K562 (cell line): Measurements from ENCODE around the gene B4GALNT2. TPM values are rescaled to one million over a fixed set of nuclear protein-coding genes. Genes with fewer than 3 reads are reported as not detected.

Source experiments
- CAMTA2 ChIP-seq: fragments of 250-450 bp; sonication (Bioruptor Pico); conservative IDR thresholded peaks from 2 replicates; pipeline ENCODE4 v1.5.1; 2022
- CBFB ChIP-seq: sonication (generic); formaldehyde crosslinking; IDR thresholded peaks from 2 replicates; pipeline ENCODE4 v1.4.0; 2020; ENCODE audit warnings: mild to moderate bottlenecking, missing genetic modification reagents
- CSDE1 ChIP-seq, 2 experiments: fragments of 450-650 bp; IDR thresholded peaks; 2 replicates each; pipeline ENCODE4 v1.6.1; 2016; ENCODE audit warnings: mild to moderate bottlenecking in 1 of 2
- EWSR1 ChIP-seq: fragments of 450-650 bp; IDR thresholded peaks from 2 replicates; pipeline ENCODE4 v1.6.1; 2018; ENCODE audit warnings: borderline replicate concordance, mild to moderate bottlenecking, low read depth, moderate library complexity; ENCODE audit not compliant: partially characterized antibody
- FOS ChIP-seq: IDR thresholded peaks from 3 replicates; pipeline ENCODE4 v1.6.1; 2011; ENCODE audit not compliant: insufficient read length; ENCODE audit errors: extremely low read depth
- HIVEP1 ChIP-seq: fragments of 250-450 bp; sonication (Bioruptor Pico); IDR thresholded peaks from 2 replicates; pipeline ENCODE4 v1.4.0; 2020; ENCODE audit warnings: mild to moderate bottlenecking
- KDM5B ChIP-seq: fragments of 200-600 bp; sonication (generic); IDR thresholded peaks from 2 replicates; pipeline ENCODE4 v1.6.1; 2012; ENCODE audit warnings: low read depth, mild to moderate bottlenecking, moderate library complexity, low read length, control low read depth, inconsistent platforms; ENCODE audit not compliant: insufficient replicate concordance
- MAFF ChIP-seq: IDR thresholded peaks from 2 replicates; pipeline ENCODE4 v1.6.1; 2012; ENCODE audit warnings: low read length, improper control_type of control experiment
- NFATC3 ChIP-seq: fragments of 450-650 bp; IDR thresholded peaks from 2 replicates; pipeline ENCODE4 v1.6.1; 2017; ENCODE audit warnings: mild to moderate bottlenecking
- NFRKB ChIP-seq: fragments of 450-650 bp; IDR thresholded peaks from 2 replicates; pipeline ENCODE4 v1.6.1; 2016; ENCODE audit warnings: low read depth
- NR2C2 ChIP-seq, 2 experiments: fragments of 200-800 bp in 1 of 2; sonication (Bioruptor generic) in 1 of 2; sonication (generic) in 1 of 2; formaldehyde crosslinking in 1 of 2; IDR thresholded peaks; 2 replicates each; pipeline versions ENCODE4 v1.6.1 to v1.8.0; 2016 to 2022; ENCODE audit warnings: mild to moderate bottlenecking in 1 of 2, missing compliant biosample characterization in 1 of 2, missing genetic modification characterization in 1 of 2, missing genetic modification reagents in 1 of 2
- RUNX1 ChIP-seq: sonication (generic); IDR thresholded peaks from 2 replicates; pipeline ENCODE4 v1.6.1; 2016; ENCODE audit warnings: antibody characterized with exemption, low read depth
- TGIF2 ChIP-seq: sonication (generic); formaldehyde crosslinking; IDR thresholded peaks from 2 replicates; pipeline ENCODE4 v1.8.1; 2022; ENCODE audit warnings: mild to moderate bottlenecking, missing genetic modification reagents, moderate library complexity
- WHSC1 ChIP-seq: IDR thresholded peaks from one replicate; pipeline ENCODE4 v1.6.1; 2012; ENCODE audit warnings: low read length, control low read depth, inconsistent platforms
- ZNF253 ChIP-seq: fragments of 250-450 bp; sonication (Bioruptor Pico); conservative IDR thresholded peaks from 2 replicates; pipeline ENCODE4 v1.6.1; 2021; ENCODE audit warnings: mild to moderate bottlenecking
- ZNF589 ChIP-seq: fragments of 200-800 bp; sonication (Bioruptor generic); IDR thresholded peaks from 2 replicates; pipeline ENCODE4 v1.6.1; 2016; ENCODE audit warnings: low read depth, missing genetic modification characterization, missing compliant biosample characterization
- ZNF644 ChIP-seq: fragments of 200-800 bp; sonication (Bioruptor generic); IDR thresholded peaks from 2 replicates; pipeline ENCODE4 v1.6.1; 2016; ENCODE audit warnings: low read depth, missing genetic modification characterization, missing compliant biosample characterization
- ZNF668 ChIP-seq: fragments of 250-450 bp; sonication (Bioruptor Pico); IDR thresholded peaks from 2 replicates; pipeline ENCODE4 v1.8.0; 2022; ENCODE audit warnings: mild to moderate bottlenecking, inconsistent platforms
- polyA plus RNA-seq, 8 experiments: library from polyadenylated mRNA; depleted of rRNA in 4 of 8; stranded (reverse) in 5 of 8; unstranded in 3 of 8; fragments of >200 nt; fragmentation: Nextera tagmentation in 2 of 8; fragmentation: Illumina TruSeq in 1 of 8; extraction: Ambion mirVana in 2 of 8; extraction: Trizol in 1 of 8; gene quantifications; 2 replicates each; pipeline versions ENCODE4 v1.2.1 to v1.2.3, GENCODE V29; 2011 to 2014; ENCODE audit warnings: inconsistent platforms in 1 of 8, missing spikeins in 1 of 8
- total RNA-seq, 7 experiments: library from RNA; depleted of rRNA in 6 of 7; stranded (reverse); fragments of >200 nt in 6 of 7; fragmentation: Illumina TruSeq in 2 of 7; extraction: Trizol in 2 of 7; gene quantifications; 2 replicates each; pipeline versions ENCODE4 v1.2.1 to v1.2.3, GENCODE V29; 2011 to 2021; ENCODE audit warnings: low replicate concordance in 1 of 7
- TF ChIP-seq, protein P1 (sequence below): sonication (generic); formaldehyde crosslinking; IDR thresholded peaks from 2 replicates; pipeline ENCODE4 v1.8.1; 2022; ENCODE audit warnings: missing genetic modification reagents
- TF ChIP-seq, protein P2 (sequence below), 2 experiments: fragments of 450-650 bp; IDR thresholded peaks; 2 replicates each; pipeline ENCODE4 v1.6.1; 2016
- TF ChIP-seq, protein P3 (sequence below): IDR thresholded peaks from 2 replicates; pipeline ENCODE4 v1.6.1; 2016; ENCODE audit warnings: missing genetic modification characterization, missing compliant biosample characterization
- TF ChIP-seq, protein P4 (sequence below): sonication (generic); formaldehyde crosslinking; IDR thresholded peaks from 2 replicates; pipeline ENCODE4 v1.8.1; 2023; ENCODE audit warnings: mild to moderate bottlenecking, missing genetic modification reagents
- TF ChIP-seq, protein P5 (sequence below): fragments of 450-650 bp; IDR thresholded peaks from one replicate; pipeline ENCODE4 v1.6.1; 2018; ENCODE audit warnings: mild to moderate bottlenecking, moderate library complexity; ENCODE audit not compliant: partially characterized antibody

The B4GALNT2 gene
- total and polyA plus RNA-seq, 9 of the 15 experiments (the other 6 are each of a cell fraction or from before 2014, with no cell fraction given): not detected

DNA sequence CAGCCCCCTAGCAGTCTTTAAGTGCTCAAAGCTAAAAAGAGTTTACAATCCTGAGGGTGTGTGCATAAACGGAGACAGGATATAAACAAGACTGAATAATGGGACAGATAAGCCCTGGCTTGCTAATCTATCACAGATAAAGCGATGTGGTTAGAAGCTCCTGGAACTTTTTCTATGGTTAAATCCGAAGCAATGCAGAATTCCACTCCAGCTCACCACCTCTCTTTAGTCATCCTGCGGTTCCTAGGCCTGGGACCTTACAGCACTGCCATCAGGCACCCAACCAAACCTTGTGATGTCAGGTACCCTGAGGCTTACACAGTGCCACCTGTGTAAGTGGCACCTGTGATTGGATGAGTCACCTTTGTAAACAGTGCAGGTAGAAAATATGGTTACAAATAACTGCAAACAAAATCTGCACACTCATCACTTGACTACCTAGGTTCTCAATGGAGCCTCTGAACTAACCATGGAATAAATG is 31.5 kb upstream of the B4GALNT2 start (continued):
- peak; percentile 32; the same call in 1 of the 2 replicates for TF ChIP-seq MAFF
- TF ChIP-seq ZNF253 (CRISPR knock-in tag): no peak
- TF ChIP-seq HIVEP1: no peak
- no peak for TF ChIP-seq EWSR1
- TF ChIP-seq NFATC3: no peak
- TF ChIP-seq KDM5B: no peak
- TF ChIP-seq FOS: no peak
- no peak for TF ChIP-seq ZNF589 (CRISPR knock-in tag)
- TF ChIP-seq, protein P1, sequence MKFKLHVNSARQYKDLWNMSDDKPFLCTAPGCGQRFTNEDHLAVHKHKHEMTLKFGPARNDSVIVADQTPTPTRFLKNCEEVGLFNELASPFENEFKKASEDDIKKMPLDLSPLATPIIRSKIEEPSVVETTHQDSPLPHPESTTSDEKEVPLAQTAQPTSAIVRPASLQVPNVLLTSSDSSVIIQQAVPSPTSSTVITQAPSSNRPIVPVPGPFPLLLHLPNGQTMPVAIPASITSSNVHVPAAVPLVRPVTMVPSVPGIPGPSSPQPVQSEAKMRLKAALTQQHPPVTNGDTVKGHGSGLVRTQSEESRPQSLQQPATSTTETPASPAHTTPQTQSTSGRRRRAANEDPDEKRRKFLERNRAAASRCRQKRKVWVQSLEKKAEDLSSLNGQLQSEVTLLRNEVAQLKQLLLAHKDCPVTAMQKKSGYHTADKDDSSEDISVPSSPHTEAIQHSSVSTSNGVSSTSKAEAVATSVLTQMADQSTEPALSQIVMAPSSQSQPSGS (CRISPR knock-in tag): no peak
- TF ChIP-seq CSDE1 (IDR thresholded peaks at IDR 0.05): no peak
- no peak for TF ChIP-seq WHSC1
- no peak for TF ChIP-seq NR2C2 (CRISPR knock-in tag; IDR thresholded peaks at IDR 0.05)
- no peak for TF ChIP-seq NR2C2 (tag; IDR thresholded peaks at IDR 0.05)
- TF ChIP-seq, protein P2, sequence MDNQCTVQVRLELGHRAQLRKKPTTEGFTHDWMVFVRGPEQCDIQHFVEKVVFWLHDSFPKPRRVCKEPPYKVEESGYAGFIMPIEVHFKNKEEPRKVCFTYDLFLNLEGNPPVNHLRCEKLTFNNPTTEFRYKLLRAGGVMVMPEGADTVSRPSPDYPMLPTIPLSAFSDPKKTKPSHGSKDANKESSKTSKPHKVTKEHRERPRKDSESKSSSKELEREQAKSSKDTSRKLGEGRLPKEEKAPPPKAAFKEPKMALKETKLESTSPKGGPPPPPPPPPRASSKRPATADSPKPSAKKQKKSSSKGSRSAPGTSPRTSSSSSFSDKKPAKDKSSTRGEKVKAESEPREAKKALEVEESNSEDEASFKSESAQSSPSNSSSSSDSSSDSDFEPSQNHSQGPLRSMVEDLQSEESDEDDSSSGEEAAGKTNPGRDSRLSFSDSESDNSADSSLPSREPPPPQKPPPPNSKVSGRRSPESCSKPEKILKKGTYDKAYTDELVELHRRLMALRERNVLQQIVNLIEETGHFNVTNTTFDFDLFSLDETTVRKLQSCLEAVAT (IDR thresholded peaks at IDR 0.05): peak in 1 of 2 experiments; percentile 95; a peak in 2 of 4 replicates
- TF ChIP-seq, protein P3, sequence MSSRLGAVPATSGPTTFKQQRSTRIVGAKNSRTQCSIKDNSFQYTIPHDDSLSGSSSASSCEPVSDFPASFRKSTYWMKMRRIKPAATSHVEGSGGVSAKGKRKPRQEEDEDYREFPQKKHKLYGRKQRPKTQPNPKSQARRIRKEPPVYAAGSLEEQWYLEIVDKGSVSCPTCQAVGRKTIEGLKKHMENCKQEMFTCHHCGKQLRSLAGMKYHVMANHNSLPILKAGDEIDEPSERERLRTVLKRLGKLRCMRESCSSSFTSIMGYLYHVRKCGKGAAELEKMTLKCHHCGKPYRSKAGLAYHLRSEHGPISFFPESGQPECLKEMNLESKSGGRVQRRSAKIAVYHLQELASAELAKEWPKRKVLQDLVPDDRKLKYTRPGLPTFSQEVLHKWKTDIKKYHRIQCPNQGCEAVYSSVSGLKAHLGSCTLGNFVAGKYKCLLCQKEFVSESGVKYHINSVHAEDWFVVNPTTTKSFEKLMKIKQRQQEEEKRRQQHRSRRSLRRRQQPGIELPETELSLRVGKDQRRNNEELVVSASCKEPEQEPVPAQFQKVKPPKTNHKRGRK (tag): no peak
- no peak for TF ChIP-seq ZNF644 (tag)
- TF ChIP-seq, protein P4, sequence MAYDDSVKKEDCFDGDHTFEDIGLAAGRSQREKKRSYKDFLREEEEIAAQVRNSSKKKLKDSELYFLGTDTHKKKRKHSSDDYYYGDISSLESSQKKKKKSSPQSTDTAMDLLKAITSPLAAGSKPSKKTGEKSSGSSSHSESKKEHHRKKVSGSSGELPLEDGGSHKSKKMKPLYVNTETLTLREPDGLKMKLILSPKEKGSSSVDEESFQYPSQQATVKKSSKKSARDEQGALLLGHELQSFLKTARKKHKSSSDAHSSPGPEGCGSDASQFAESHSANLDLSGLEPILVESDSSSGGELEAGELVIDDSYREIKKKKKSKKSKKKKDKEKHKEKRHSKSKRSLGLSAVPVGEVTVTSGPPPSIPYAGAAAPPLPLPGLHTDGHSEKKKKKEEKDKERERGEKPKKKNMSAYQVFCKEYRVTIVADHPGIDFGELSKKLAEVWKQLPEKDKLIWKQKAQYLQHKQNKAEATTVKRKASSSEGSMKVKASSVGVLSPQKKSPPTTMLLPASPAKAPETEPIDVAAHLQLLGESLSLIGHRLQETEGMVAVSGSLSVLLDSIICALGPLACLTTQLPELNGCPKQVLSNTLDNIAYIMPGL: no peak
- no peak for TF ChIP-seq ZNF668 (CRISPR knock-in tag)
- TF ChIP-seq, protein P5, sequence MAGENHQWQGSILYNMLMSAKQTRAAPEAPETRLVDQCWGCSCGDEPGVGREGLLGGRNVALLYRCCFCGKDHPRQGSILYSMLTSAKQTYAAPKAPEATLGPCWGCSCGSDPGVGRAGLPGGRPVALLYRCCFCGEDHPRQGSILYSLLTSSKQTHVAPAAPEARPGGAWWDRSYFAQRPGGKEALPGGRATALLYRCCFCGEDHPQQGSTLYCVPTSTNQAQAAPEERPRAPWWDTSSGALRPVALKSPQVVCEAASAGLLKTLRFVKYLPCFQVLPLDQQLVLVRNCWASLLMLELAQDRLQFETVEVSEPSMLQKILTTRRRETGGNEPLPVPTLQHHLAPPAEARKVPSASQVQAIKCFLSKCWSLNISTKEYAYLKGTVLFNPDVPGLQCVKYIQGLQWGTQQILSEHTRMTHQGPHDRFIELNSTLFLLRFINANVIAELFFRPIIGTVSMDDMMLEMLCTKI: no peak
- no peak for TF ChIP-seq TGIF2 (CRISPR knock-in tag)
- TF ChIP-seq RUNX1: no peak
- no peak for TF ChIP-seq CAMTA2 (CRISPR knock-in tag)
- no peak for TF ChIP-seq CBFB (CRISPR knock-in tag)
- TF ChIP-seq NFRKB: no peak
